Measurements from ENCODE around the gene SERPINE2. TPM values are rescaled to one million over a fixed set of nuclear protein-coding genes. Genes with fewer than 3 reads are reported as not detected.
A peak's percentile ranks its signal among the peaks of the same experiment; 100 is the strongest.
"Not testable (repeated sequence)": the region's sequence is repeated elsewhere in the genome, so short reads cannot be mapped to it uniquely, and the experiment has no call there.

Gene SERPINE2
- total RNA-seq, 1 donor from 2014 or later: 44.6 TPM

- DNase-seq: no peak
These were observed 24.8 kb downstream of the SERPINE2 start for GRCh38 chr2:224014336-224014735.

GRCh38 chr2:224011837-224012236 lies 27.2 kb downstream of the SERPINE2 start:
- DNase-seq: no peak

DNA sequence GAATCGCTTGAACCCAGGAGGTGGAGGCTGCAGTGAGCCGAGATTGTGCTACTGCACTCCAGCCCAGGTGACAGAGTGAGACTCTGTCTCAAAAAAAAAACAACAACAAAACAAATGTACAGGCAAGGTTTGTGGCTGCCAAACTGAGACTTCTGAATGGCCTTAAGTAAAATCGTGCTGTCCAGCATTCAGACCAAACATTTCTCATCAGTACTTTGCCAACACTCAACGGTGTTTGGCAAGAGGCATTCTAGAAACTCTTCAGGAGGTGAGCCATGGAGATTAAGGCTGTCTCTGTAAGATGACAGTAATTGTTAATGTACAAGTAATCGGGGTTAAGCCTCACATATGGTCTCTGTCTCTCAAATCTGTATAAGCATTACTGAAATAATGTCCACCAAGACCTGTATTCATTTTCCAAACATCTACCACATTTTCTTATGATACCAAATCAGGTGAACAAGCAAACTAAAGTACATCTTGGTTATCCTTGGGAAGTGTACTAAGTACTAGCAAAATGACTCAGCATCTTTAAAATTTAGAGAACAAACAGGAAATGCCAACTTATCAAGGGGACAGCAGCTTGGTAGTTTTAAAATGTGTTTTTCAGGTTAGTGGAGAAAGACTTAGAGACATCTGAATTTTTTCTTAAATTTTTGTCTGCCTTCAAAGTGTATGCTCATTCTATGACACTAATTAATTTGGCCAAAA lies 29.3 kb downstream of the SERPINE2 start:
- no peak for DNase-seq

DNA sequence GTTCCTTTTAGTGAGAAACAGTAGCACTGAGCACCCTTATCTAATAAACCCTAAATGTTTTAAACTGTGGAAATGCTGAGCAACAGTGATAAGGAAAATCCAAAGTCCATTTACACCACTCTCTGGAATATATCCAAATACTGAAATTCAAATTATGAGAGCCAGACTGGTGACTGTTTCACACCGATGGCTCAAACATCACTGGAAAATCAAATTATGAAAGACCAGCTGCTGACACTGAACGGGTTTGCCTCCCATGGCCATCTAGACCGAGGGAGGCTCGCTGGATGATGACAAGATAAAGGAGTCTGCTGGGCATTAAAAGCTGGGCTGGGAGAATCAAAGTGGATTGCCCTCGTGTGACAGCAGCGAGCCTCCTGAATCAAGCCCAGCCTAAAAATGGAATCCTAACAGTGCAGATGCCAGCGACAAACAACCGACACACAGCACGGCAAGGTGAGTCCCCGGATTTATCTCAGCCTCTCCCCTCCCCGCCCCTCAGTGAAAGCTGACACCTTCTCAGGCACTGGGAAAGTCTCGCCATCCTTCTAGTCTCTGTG lies 30.3 kb downstream of the SERPINE2 start:
- DNase-seq: peak; percentile 37

DNA sequence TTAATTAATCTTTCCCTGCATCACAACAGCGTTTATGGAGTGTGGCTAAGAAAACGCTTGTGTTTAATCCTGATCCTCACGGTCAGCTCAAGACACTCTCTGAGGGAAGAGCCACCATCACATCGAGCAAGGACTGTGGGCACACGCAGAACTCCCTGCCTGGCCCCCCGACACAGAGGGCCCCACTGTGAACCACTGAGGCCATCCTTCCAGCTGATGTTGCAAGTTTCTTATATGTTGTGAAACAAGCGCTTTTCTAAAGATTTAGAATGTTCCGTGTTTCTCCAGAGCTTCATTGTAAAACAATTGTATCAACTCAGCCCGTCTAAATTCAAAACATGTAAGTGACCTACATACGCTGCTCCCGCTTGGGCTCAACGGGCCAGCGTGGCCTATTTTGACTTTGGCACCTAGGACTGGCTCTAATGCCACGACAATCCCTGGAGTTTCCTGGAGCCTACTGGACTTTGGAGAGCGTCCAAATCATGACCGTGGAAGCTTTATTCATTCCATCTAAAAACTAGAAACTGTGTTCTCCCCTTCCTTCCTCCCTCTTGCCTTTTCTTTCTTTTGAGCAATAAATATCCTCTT lies 34.9 kb downstream of the SERPINE2 start:
- DNase-seq: no peak

- not testable (repeated sequence) for DNase-seq
These were observed 38.4 kb downstream of the SERPINE2 start for GRCh38 chr2:224000662-224001061.

DNA sequence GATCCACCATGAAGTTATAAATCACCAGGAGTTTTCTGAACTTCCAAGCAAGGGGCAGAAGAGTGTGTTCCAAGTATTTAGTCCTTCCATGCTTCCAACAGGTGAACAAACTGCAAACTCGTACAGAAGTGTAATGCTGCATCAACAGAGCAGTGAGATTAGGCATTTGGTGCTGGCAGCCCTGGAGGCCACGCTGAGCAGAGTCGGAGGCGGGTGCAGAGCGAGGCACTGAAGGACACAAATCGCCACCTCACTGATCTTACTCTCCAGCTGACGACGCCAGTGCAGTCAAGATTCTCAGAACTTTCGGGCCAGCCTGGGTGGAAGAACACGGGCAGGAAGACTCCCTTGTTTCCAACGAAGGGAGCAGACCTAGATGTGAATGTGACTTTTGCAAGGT lies 39.2 kb downstream of the SERPINE2 start:
- no peak for DNase-seq

GRCh38 chr2:223998948-223999347 lies 40.1 kb downstream of the SERPINE2 start:
- DNase-seq: no peak

- DNase-seq: no peak
These were observed 41.1 kb downstream of the SERPINE2 start for GRCh38 chr2:223997938-223998337.

DNA sequence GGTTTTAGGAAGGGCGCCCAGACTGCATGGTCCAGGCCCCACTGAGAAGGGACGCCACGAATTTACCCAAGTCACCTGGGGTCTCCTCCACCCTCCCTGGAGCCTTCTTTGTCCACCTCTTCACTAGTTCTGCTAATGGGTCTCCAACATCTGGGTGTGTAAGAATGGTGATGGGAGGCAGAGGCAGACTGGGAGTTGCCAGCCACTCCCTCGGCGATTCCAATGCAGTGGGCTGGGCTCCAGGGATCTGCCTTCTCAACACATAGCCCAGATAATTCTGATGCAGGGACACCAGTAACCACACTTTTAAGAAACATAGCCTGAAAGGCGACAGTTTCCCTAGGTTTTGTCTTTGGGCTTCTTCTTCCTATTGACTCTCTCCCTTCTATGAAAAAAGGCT lies 42.7 kb downstream of the SERPINE2 start:
- DNase-seq: no peak

GRCh38 chr2:223995569-223995968 lies 43.5 kb downstream of the SERPINE2 start:
- DNase-seq: no peak

- DNase-seq: no peak
These were observed 44.4 kb downstream of the SERPINE2 start for GRCh38 chr2:223994562-223995162.

- peak; percentile 88 for DNase-seq
These were observed 45.4 kb downstream of the SERPINE2 start for GRCh38 chr2:223993634-223994232.

DNA sequence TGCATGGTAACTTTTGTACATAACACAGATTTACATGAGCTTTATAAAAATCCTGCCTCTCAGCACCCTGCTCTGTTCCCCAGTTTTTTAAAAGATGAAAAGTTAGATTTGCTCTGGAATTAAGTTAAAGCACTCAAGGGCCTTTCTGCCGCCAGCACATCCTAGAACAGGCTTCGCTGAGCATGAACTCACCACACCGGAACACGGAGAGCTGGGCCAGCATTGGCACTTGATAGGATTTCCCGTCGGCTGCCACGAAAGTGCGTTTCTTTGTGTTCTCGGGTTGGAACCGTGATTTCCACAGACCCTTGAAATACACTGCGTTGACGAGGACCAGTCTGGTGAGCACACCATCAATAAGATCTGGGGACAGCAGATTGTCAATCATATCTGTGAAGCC lies 47.5 kb downstream of the SERPINE2 start:
- peak; percentile 11 for DNase-seq

- no peak for DNase-seq
These were observed 49.2 kb downstream of the SERPINE2 start for GRCh38 chr2:223989856-223990232.

DNA sequence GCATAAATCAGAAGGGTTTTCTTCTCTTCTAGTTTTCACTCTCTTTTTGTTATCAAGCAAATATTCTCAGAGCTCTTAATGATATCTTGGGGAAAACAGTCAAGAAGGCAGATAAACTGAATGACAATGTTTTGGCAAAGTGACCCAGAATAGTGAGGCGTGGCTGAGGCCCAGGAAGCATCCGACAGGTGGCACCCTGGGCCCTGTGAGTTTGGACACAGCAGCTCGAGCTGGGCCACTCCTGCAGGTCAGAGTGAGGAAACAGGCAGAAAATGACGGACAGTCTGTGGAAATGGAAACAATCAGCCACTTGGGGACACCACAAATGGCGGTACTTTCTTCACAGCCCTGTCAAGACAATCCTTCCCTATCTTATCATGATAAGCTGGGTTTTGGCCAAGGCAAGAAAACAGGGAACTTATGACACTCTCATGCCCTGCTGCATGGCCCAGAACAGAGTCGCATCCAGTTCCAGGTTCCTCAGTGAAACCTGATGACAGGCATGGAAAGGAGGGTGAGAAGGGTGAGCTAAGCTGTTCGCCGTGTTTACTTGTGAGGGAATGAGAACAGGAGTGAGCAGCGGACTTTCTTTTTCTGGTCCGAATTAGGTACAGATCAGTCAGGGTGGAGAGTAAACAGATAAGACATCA lies 49.8 kb downstream of the SERPINE2 start:
- DNase-seq: no peak

GRCh38 chr2:223981241-223981640 lies 57.8 kb downstream of the SERPINE2 start:
- no peak for DNase-seq

DNA sequence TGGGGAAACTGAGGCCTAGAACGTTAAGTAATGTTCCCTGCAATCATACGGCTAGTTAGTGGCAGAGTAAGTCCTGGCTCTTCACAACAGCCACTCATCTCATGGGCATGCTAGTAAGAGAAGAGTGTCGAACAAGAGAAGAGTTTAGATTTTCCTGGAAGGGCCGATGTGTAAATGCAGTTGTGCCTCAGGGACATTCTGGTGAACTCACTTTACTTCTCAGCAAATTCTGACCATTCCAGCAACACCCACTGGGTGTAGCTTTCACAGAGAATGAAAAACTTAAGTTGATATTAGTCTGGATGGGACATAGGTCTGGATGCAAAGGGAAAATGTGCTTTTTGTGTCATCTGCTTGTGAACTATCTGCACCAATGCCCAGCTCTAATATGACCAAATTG lies 58.3 kb downstream of the SERPINE2 start:
- DNase-seq: no peak

DNA sequence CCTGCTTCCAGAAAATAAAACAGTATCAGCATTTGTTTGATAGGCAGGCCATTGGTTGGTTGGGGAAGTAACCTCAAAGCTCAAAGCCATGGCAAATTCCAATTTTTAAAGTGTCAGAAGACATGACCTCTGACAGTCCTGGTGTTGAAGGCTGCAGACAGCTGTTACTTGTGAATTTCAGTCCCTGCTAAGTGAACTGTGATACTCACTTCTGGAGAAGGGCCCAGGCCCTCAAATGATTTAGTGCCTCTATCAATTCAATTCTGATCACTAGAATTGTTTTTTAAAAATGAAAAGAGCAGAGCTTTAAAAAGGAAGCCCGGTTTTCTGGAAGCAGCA lies 58.7 kb downstream of the SERPINE2 start:
- no peak for DNase-seq

GRCh38 chr2:223979730-223980396 lies 59.2 kb downstream of the SERPINE2 start:
- no peak for DNase-seq

DNA sequence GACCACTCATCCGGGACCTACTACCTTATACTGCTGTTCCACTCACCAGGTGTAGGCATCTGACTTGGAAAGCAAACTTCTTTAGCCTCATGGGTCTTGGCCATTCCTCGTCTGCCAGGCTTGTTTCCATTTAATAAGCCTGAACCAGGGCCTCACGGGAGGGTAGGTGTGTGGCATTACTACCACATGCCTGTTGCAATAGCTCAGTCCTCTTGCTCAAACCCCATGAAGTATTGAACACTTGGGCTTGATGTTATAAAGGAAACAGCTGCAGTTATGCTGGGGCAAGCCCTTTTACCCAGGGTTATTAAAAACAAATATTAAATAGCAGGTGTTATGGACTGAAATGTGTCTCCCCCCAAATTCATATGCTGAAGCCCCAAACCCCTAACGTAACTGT lies 60.6 kb downstream of the SERPINE2 start:
- no peak for DNase-seq

DNA sequence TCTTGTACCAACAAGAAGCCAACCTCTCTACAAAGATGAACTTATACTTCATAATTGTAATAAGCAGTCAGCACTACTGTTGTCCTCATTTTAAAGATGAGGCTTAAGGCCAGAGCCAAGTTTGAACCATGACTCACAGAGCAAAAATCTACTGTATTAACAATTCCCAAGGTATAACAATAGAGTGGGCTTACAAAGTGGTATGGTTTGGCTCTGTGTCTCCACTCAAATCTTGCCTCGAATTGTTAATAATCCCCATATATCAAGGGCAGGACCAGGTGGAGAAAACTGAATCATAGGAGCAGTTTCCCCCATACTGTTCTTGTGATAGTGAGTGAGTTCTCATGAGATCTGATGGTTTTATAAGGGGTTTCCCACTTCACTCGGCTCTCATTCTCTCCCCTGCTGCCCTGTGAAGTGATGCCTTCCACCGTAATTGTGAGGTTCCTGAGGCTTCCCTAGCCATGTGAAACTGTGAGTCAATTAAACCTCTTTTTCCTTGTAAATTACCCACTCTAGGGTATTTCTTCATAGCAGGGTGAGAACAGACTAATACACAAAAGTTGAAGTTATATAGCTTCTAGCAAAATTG lies 62.4 kb downstream of the SERPINE2 start:
- no peak for DNase-seq
